Glomerular visceral epithelial cell (primary cell): Measurements from ENCODE around the gene ZFHX3.

Experiments used
- DNase-seq: peaks from one replicate; pipeline ENCODE4 v3.0.0-alpha.2; 2016; ENCODE audit errors: extremely low spot score

The ZFHX3 gene

GRCh38 chr16:72852421-72852820, 195.5 kb downstream of the ZFHX3 start:
- DNase-seq, result no peak

GRCh38 chr16:72850853-72851252, 197.1 kb downstream of the ZFHX3 start:
- DNase-seq, result no peak

GRCh38 chr16:72850021-72850420, 197.9 kb downstream of the ZFHX3 start:
- no peak for DNase-seq

GRCh38 chr16:72848759-72849664, 198.9 kb downstream of the ZFHX3 start:
- DNase-seq, result peak; percentile 91

GRCh38 chr16:72848028-72848400, 199.9 kb downstream of the ZFHX3 start:
- DNase-seq, result peak; percentile 31

GRCh38 chr16:72847187-72848027, 200.5 kb downstream of the ZFHX3 start:
- DNase-seq, result peak; percentile 28

- DNase-seq, result no peak
Measured at GRCh38 chr16:72846594-72846993, 201.3 kb downstream of the ZFHX3 start.

- DNase-seq, result no peak
Measured at GRCh38 chr16:72845322-72846020, 202.5 kb downstream of the ZFHX3 start.

- DNase-seq, result no peak
Measured at GRCh38 chr16:72844225-72844920, 203.6 kb downstream of the ZFHX3 start.

- no peak for DNase-seq
Measured at GRCh38 chr16:72841506-72841905, 206.4 kb downstream of the ZFHX3 start.

GRCh38 chr16:72840631-72841381, 207.1 kb downstream of the ZFHX3 start:
- no peak for DNase-seq

GRCh38 chr16:72838951-72839350, 209.0 kb downstream of the ZFHX3 start:
- DNase-seq, result no peak

GRCh38 chr16:72838586-72838910, 209.4 kb downstream of the ZFHX3 start:
- DNase-seq, result no peak

- no peak for DNase-seq
Measured at GRCh38 chr16:72837846-72838585, 209.9 kb downstream of the ZFHX3 start.

GRCh38 chr16:72836985-72837384, 210.9 kb downstream of the ZFHX3 start:
- DNase-seq, result no peak

- DNase-seq, result no peak
Measured at GRCh38 chr16:72836181-72836580, 211.7 kb downstream of the ZFHX3 start.

GRCh38 chr16:72835086-72835485, 212.8 kb downstream of the ZFHX3 start:
- DNase-seq, result no peak

GRCh38 chr16:72834499-72834898, 213.4 kb downstream of the ZFHX3 start:
- no peak for DNase-seq

- no peak for DNase-seq
Measured at GRCh38 chr16:72833969-72834368, 214.0 kb downstream of the ZFHX3 start.

- DNase-seq, result no peak
Measured at GRCh38 chr16:72833482-72833881, 214.4 kb downstream of the ZFHX3 start.
